A549 (cell line): ENCODE results near the gene COQ9. TPM values are rescaled to one million over a fixed set of nuclear protein-coding genes. Genes with fewer than 3 reads are reported as not detected.

Source experiments
- BHLHE40 ChIP-seq: IDR thresholded peaks from 2 replicates; pipeline ENCODE4 v1.6.1; 2012; ENCODE audit warnings: low read depth, low read length, inconsistent platforms
- CBX2 ChIP-seq: fragments of 200-600 bp; sonication (generic); IDR thresholded peaks from 2 replicates; pipeline ENCODE4 v1.6.1; 2016; ENCODE audit warnings: low read depth, mild to moderate bottlenecking, borderline replicate concordance
- CBX8 ChIP-seq: fragments of 200-600 bp; sonication (generic); IDR thresholded peaks from 2 replicates; pipeline ENCODE4 v1.6.1; 2016
- CEBPB ChIP-seq, 2 experiments: fragments of >200 bp in 1 of 2; sonication (Bioruptor Twin) in 1 of 2; formaldehyde crosslinking in 1 of 2; IDR thresholded peaks; 2 replicates each; pipeline ENCODE4 v1.6.1; 2012 to 2016
- CHD2 ChIP-seq: fragments of 150-350 bp; IDR thresholded peaks from 2 replicates; pipeline ENCODE4 v1.6.1; 2014; ENCODE audit warnings: low read length; ENCODE audit not compliant: partially characterized antibody
- EHMT2 ChIP-seq: fragments of 200-600 bp; sonication (generic); IDR thresholded peaks from 2 replicates; pipeline ENCODE4 v1.6.1; 2016; ENCODE audit warnings: antibody characterized with exemption, low read depth, mild to moderate bottlenecking, moderate library complexity
- ELK1 ChIP-seq: fragments of 150-350 bp; IDR thresholded peaks from 2 replicates; pipeline ENCODE4 v1.6.1; 2014; ENCODE audit warnings: low read depth, mild to moderate bottlenecking, low read length
- ESRRA ChIP-seq: fragments of 150-350 bp; IDR thresholded peaks from 2 replicates; pipeline ENCODE4 v1.6.1; 2014; ENCODE audit warnings: mild to moderate bottlenecking, low read length, borderline replicate concordance
- FOSB ChIP-seq: fragments of 250-450 bp; sonication (Bioruptor Pico); IDR thresholded peaks from 2 replicates; pipeline ENCODE4 v1.5.0; 2020; ENCODE audit warnings: mild to moderate bottlenecking, moderate library complexity
- HDAC2 ChIP-seq: fragments of 200-600 bp; sonication (generic); IDR thresholded peaks from 2 replicates; pipeline ENCODE4 v1.6.1; 2016
- HES2 ChIP-seq: fragments of >200 bp; sonication (Bioruptor Twin); formaldehyde crosslinking; IDR thresholded peaks from 2 replicates; pipeline ENCODE4 v1.6.1; 2016
- HEYL ChIP-seq: fragments of 250-450 bp; sonication (Bioruptor Pico); IDR thresholded peaks from 2 replicates; pipeline ENCODE4 v1.8.0; 2021; ENCODE audit warnings: mild to moderate bottlenecking, moderate library complexity
- HMGXB4 ChIP-seq: fragments of 250-450 bp; sonication (Bioruptor Pico); IDR thresholded peaks from 2 replicates; pipeline ENCODE4 v1.5.0; 2021; ENCODE audit warnings: mild to moderate bottlenecking, moderate library complexity, borderline replicate concordance
- HOXB5 ChIP-seq: fragments of 250-450 bp; sonication (Bioruptor Pico); IDR thresholded peaks from 2 replicates; pipeline ENCODE4 v1.5.0; 2020; ENCODE audit warnings: mild to moderate bottlenecking, moderate library complexity
- JUN ChIP-seq, 2 experiments: fragments of >200 bp; sonication (Bioruptor Twin); formaldehyde crosslinking; IDR thresholded peaks; 2 replicates in 1 of 2; 3 replicates in 1 of 2; pipeline ENCODE4 v1.6.1; 2016 to 2017
- KDM1A ChIP-seq: fragments of 200-600 bp; sonication (generic); IDR thresholded peaks from 2 replicates; pipeline ENCODE4 v1.6.1; 2016; ENCODE audit warnings: low read depth, mild to moderate bottlenecking
- KDM5A ChIP-seq: fragments of 200-600 bp; sonication (generic); IDR thresholded peaks from 2 replicates; pipeline ENCODE4 v1.6.1; 2016; ENCODE audit warnings: antibody characterized with exemption, mild to moderate bottlenecking
- MAFK ChIP-seq: fragments of 450-650 bp; IDR thresholded peaks from 2 replicates; pipeline ENCODE4 v1.6.1; 2014; ENCODE audit not compliant: partially characterized antibody
- MAZ ChIP-seq: fragments of 150-350 bp; IDR thresholded peaks from 2 replicates; pipeline ENCODE4 v1.6.1; 2014; ENCODE audit warnings: antibody characterized with exemption, low read depth, low read length, borderline replicate concordance
- NFE2L2 ChIP-seq: fragments of 150-350 bp; conservative IDR thresholded peaks from 2 replicates; pipeline ENCODE4 v1.6.1; 2014; ENCODE audit warnings: low read length
- NPAS2 ChIP-seq: fragments of 250-450 bp; sonication (Bioruptor Pico); IDR thresholded peaks from 2 replicates; pipeline ENCODE4 v1.8.0; 2022; ENCODE audit warnings: mild to moderate bottlenecking, moderate library complexity, borderline replicate concordance
- PHF8 ChIP-seq: fragments of 200-600 bp; sonication (generic); IDR thresholded peaks from 2 replicates; pipeline ENCODE4 v1.6.1; 2016; ENCODE audit warnings: low read depth, mild to moderate bottlenecking, antibody characterized with exemption, moderate library complexity, borderline replicate concordance
- POLR2A ChIP-seq: IDR thresholded peaks from 2 replicates; pipeline ENCODE4 v1.6.1; 2012; ENCODE audit warnings: mild to moderate bottlenecking, low read length
- POLR2AphosphoS2 ChIP-seq: conservative IDR thresholded peaks from 2 replicates; pipeline ENCODE4 v1.6.1; 2012; ENCODE audit warnings: low read length, improper control_type of control experiment, inconsistent platforms
- RARB ChIP-seq: fragments of 250-450 bp; sonication (Bioruptor Pico); IDR thresholded peaks from 2 replicates; pipeline ENCODE4 v1.8.0; 2021; ENCODE audit warnings: mild to moderate bottlenecking, moderate library complexity
- RCOR1 ChIP-seq: fragments of 150-350 bp; IDR thresholded peaks from 2 replicates; pipeline ENCODE4 v1.6.1; 2014; ENCODE audit warnings: antibody characterized with exemption, low read length, low read depth
- REST ChIP-seq: fragments of 200-600 bp; sonication (generic); IDR thresholded peaks from 2 replicates; pipeline ENCODE4 v1.6.1; 2016; ENCODE audit warnings: antibody characterized with exemption, mild to moderate bottlenecking, moderate library complexity
- SMC3 ChIP-seq: fragments of >200 bp; sonication (Bioruptor Twin); formaldehyde crosslinking; IDR thresholded peaks from 3 replicates; pipeline ENCODE4 v1.6.1; 2018; ENCODE audit warnings: inconsistent platforms
- TP53 ChIP-seq: fragments of 250-450 bp; sonication (Bioruptor Pico); IDR thresholded peaks from 2 replicates; pipeline ENCODE4 v1.5.0; 2021; ENCODE audit warnings: mild to moderate bottlenecking, moderate library complexity
- USF2 ChIP-seq: fragments of 450-650 bp; IDR thresholded peaks from 2 replicates; pipeline ENCODE4 v1.6.1; 2014; ENCODE audit warnings: antibody characterized with exemption
- ZC3H11A ChIP-seq: fragments of 450-650 bp; IDR thresholded peaks from 2 replicates; pipeline ENCODE4 v1.6.1; 2014; ENCODE audit warnings: antibody characterized with exemption, mild to moderate bottlenecking
- ZNF302 ChIP-seq: fragments of 250-450 bp; sonication (Bioruptor Pico); IDR thresholded peaks from 2 replicates; pipeline ENCODE4 v1.9.0; 2021; ENCODE audit warnings: inconsistent platforms, mild to moderate bottlenecking, moderate library complexity
- ZSCAN20 ChIP-seq: fragments of 250-450 bp; sonication (Bioruptor Pico); IDR thresholded peaks from 2 replicates; pipeline ENCODE4 v1.8.0; 2022; ENCODE audit warnings: mild to moderate bottlenecking, moderate library complexity
- polyA plus RNA-seq, 4 experiments: library from polyadenylated mRNA; depleted of rRNA in 3 of 4; stranded (reverse); fragments of >200 nt; fragmentation: RNase III in 1 of 4; extraction: RNeasy Plus Mini Kit Qiagen cat#74134 plus additional on column Dnase treatment in 1 of 4; gene quantifications; 2 replicates in 3 of 4; 3 replicates in 1 of 4; pipeline ENCODE4 v1.2.3, GENCODE V29; 2011 to 2017

COQ9 gene
- polyA plus RNA-seq, 2 of the 4 experiments (the other 2 are of a cell fraction), result 47.2 to 109 TPM

GRCh38 chr16:57470711-57471110 is 23.4 kb downstream of the COQ9 start (continued):
- TF ChIP-seq HES2 (no peak), NFE2L2 (no peak), ZNF302 (no peak), CEBPB (IDR thresholded peaks at IDR 0.05) (peak in 1 of 2 experiments; percentile 42; a peak in 1 of 4 replicates), KDM5A (no peak), FOSB (CRISPR knock-in tag) (no peak), POLR2A (no peak), ELK1 (no peak), REST (no peak), ZC3H11A (no peak), MAFK (no peak), USF2 (no peak), BHLHE40 (no peak), HDAC2 (no peak), POLR2AphosphoS2 (no peak), RARB (CRISPR knock-in tag) (no peak), CBX8 (no peak), ESRRA (0 out of 2 replicates have a peak, but pooled peaks have one; percentile 35), TP53 (CRISPR knock-in tag) (no peak), KDM1A (no peak), SMC3 (peak; percentile 8; the same call in 1 of the 3 replicates), NPAS2 (CRISPR knock-in tag) (no peak), RCOR1 (no peak), ZSCAN20 (CRISPR knock-in tag) (peak; percentile 58; the same call in 1 of the 2 replicates), EHMT2 (no peak), MAZ (no peak), CBX2 (no peak), CHD2 (no peak), HOXB5 (CRISPR knock-in tag) (no peak), HMGXB4 (no peak), PHF8 (no peak), HEYL (CRISPR knock-in tag) (no peak), JUN (IDR thresholded peaks at IDR 0.05) (peak in 1 of 2 experiments; percentile 40; a peak in 1 of 5 replicates)
